AG04449 (cell line): ENCODE data around the gene SMARCA4.

ENCODE experiments used
- CTCF ChIA-PET: fragments of 350-600 bp; formaldehyde crosslinking; extraction: SDS; loops from one replicate; lab custom pipeline; 2021; ENCODE audit warnings: antibody characterized with exemption; lab: Yijun Ruan, JAX
- POLR2A ChIA-PET: fragments of 400-600, 350-600 bp; formaldehyde crosslinking; extraction: SDS; loops from one replicate; lab custom pipeline; 2020; ENCODE audit warnings: antibody characterized with exemption, inconsistent platforms; lab: Yijun Ruan, JAX
- DNase-seq: peaks from one replicate; pipeline ENCODE4 v3.0.0-alpha.2; 2010; ENCODE audit warnings: low read depth, low spot score
- H3K4me3 ChIP-seq: 2 replicates; pipeline ENCODE4 v1.5.1; 2011; ENCODE audit warnings: low read depth, mild to moderate bottlenecking, control low read depth, low read length
- TF ChIP-seq, protein P1 (sequence below): IDR thresholded peaks from one replicate; pipeline ENCODE4 v1.5.1; 2011; ENCODE audit warnings: mild to moderate bottlenecking, moderate library complexity, low read length, control low read depth, inconsistent platforms; ENCODE audit not compliant: insufficient read depth; ENCODE audit errors: missing control alignments

The SMARCA4 gene

DNA sequence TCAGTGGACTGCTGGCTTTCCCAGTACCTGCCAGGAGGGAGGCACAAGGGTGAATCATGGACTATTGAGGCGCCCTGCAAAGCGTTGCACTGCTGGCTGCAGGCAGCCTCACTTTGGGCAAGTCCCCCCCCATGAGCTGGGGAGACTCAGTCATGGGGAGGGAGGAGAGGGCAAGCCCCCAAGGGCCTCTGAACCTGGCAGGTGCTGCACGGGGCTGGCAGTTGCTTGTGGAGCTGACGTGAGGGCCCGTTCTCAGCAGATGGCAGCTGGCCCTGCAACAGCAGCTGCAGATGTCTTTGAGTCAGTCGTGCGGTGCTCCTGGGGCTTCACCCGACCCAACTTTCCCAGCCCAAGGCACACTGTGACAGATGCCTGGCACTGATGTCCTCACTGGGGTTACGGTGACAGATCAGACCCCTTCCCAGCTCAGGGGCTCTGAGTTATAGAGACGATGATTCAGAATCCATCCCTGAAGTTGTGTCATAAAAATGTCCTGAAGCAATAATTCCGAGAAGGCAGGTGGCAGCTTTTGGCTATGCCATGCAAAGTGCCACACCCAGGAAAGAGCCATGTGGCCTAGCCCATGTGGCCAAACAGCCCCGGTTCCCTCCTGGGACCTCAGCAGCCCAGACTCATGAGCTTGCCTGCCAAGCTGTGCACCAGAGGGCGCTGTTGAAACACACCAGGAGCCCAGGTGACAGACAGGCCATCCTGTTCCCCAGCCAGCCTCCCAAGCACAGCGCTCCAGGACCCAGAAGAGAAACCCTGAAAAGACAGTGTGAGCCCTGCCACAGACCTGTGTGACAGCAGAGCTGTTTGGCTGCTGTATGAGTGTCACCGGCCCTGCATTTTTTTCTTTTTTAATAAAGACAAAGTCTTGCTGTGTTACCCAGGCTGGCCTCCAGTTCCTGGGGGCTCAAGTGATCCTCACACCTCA is 74.9 kb downstream of the SMARCA4 start:
- no peak overlapping the region for H3K4me3 ChIP-seq
- CTCF ChIA-PET: interaction anchor here (0.6 to 5.4 kb wide), 47 partner anchors 11 to 505 kb away, joined by 3 to 56 read pairs (median 5); partner anchors contain the start of genes KANK2, LDLR and TMED1
- POLR2A ChIA-PET: no interaction called here
- DNase-seq: peak; percentile 19
- TF ChIP-seq, protein P1, sequence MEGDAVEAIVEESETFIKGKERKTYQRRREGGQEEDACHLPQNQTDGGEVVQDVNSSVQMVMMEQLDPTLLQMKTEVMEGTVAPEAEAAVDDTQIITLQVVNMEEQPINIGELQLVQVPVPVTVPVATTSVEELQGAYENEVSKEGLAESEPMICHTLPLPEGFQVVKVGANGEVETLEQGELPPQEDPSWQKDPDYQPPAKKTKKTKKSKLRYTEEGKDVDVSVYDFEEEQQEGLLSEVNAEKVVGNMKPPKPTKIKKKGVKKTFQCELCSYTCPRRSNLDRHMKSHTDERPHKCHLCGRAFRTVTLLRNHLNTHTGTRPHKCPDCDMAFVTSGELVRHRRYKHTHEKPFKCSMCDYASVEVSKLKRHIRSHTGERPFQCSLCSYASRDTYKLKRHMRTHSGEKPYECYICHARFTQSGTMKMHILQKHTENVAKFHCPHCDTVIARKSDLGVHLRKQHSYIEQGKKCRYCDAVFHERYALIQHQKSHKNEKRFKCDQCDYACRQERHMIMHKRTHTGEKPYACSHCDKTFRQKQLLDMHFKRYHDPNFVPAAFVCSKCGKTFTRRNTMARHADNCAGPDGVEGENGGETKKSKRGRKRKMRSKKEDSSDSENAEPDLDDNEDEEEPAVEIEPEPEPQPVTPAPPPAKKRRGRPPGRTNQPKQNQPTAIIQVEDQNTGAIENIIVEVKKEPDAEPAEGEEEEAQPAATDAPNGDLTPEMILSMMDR: peak; percentile 94

DNA sequence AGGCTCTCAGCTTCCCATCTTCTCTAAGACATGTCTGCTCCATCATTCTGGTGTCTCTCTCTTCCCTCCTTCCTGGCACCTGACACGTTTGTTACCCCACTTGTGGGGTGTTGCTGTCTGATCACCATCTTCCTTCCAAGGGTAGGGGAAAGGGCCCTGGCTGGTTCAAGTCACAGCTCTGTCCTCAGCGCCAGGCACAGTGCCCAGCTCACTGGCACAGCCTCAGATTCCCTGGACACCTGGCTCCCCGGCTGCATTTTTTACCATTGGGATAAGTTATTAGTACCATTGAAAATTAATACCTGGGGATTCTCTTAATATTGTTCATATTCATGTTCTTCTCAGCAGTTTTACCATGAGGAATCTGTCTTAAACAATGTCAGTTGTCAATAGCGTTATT is 77.7 kb downstream of the SMARCA4 start:
- POLR2A ChIA-PET: no interaction called here
- DNase-seq: no peak
- CTCF ChIA-PET: interaction anchor here (0.6 to 5.4 kb wide), 4 partner anchors 24 to 332 kb away, joined by 3 to 27 read pairs (median 6); no protein-coding TSS in a partner anchor
- H3K4me3 ChIP-seq: no peak overlapping the region
- TF ChIP-seq, protein P1: no peak

DNA sequence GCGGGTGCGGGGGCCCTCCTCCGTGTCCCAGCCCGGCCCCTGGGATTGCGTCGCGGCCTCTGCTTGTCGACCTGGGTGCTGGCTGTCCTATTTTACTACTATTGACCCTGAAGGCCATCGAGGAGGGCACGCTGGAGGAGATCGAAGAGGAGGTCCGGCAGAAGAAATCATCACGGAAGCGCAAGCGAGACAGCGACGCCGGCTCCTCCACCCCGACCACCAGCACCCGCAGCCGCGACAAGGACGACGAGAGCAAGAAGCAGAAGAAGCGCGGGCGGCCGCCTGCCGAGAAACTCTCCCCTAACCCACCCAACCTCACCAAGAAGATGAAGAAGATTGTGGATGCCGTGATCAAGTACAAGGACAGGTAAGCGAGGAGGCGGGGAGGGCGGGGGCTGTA is 80.4 kb downstream of the SMARCA4 start:
- DNase-seq: no peak
- H3K4me3 ChIP-seq: no peak overlapping the region
- TF ChIP-seq, protein P1: no peak
- CTCF ChIA-PET: interaction anchor here (1.2 to 1.3 kb wide), 2 partner anchors 13 to 14 kb away, joined by 3 to 4 read pairs; no protein-coding TSS in a partner anchor
- POLR2A ChIA-PET: no interaction called here

DNA sequence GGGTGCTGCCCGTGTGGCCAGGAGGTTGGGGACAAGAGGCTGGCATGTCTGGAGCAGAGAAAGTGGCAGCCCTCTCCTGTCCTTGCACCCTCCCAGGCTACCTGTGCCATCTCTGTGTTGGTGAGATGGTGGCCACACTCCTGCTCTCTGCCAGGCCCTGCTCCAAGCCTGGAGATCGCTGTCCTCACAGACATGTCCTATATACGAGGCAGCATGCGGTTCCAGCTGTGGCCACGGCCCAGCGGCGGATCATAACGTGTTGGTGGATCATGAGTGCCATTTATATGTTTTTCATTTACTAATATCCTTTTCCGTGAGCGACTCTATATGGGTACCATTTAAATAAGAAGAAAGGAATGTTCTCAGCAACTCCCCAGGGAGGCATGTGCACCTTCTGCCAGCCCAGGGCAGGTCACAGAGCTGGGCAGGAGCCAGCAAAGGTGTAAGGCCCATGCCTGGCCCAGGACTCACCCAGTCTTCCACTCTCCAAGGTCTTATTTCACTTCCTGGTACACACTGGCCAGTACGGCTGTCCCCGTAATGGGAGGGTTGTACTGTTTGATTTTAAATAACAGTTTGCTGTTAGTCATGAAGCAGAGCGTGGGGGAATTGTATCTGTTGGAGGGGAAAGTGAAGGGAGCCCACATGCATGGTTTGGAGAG is 81.3 kb downstream of the SMARCA4 start:
- POLR2A ChIA-PET: no interaction called here
- no peak for DNase-seq
- TF ChIP-seq, protein P1: no peak
- H3K4me3 ChIP-seq: no peak overlapping the region
- CTCF ChIA-PET: no interaction called here

DNA sequence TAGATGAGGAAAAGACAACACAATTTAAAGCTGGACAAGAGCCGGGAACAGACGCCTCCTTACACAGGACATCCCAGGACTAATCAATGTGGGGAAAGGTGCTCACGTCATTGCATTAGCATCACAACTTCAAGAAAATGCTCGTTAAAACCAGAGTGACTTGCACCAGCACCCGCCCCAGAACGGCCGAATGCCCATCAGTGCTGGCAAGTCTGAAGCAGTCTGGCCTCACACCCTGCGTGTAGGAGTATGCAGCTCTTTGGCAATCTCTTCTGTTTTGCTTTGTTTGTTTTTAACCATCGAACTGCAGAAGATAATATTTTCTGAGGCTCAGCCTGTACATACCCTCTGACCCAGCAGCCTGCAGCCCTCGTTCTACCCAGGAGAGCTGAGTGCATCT is 83.6 kb downstream of the SMARCA4 start:
- TF ChIP-seq, protein P1: no peak
- H3K4me3 ChIP-seq: no peak overlapping the region
- POLR2A ChIA-PET: no interaction called here
- DNase-seq: no peak
- CTCF ChIA-PET: interaction anchor here (1.1 to 6.5 kb wide), 4 partner anchors 9 to 108 kb away, joined by 5 to 50 read pairs (median 6); no protein-coding TSS in a partner anchor
